ENCODE measurements around the gene OR10C1. TPM values are rescaled to one million over a fixed set of nuclear protein-coding genes. Genes with fewer than 3 reads are reported as not detected.

Gene OR10C1
- total RNA-seq, 1 experiment from 2014 or later: not detected

DNA sequence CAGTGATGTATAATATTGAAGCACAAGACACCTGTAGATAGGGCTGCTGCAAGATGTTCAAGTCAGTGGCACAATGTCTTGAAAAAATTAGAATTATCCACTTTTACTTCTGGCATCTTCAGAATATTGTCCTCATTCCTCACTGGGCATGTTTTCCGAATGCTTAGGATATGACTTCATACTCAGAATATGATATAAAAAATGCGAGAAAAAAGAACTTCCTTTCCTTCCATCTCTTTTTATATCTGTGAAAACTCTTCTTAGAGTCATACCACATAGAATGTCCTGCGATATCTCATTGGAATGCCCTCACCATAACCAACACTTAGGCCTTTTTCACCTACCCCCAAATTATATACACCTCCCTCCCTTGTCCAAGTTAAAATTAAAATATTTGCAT lies 44.1 kb downstream of the OR10C1 start:
- Histone ChIP-seq H3K4me1 (replicated peaks; ENCODE audit: insufficient read depth) (no peaks in the 10 kb centered on the region), H3F3A (ENCODE audit: insufficient read depth, low read depth) (no peaks in the 10 kb centered on the region), H2AFZ (no peak overlapping the region), H3K36me3 (ENCODE audit: low read depth) (no peaks in the 10 kb centered on the region), H3K4me2 (no peak overlapping the region), H4K20me1 (ENCODE audit: insufficient read depth) (no peaks in the 10 kb centered on the region; the same call in 1 of the 2 replicates), H3K9me2 (ENCODE audit: insufficient read depth) (no peaks in the 10 kb centered on the region), H3K27me3 (ENCODE audit: insufficient read depth, low read depth) (no peaks in the 10 kb centered on the region), H3K4me3 (no peak overlapping the region), H3K9me3 (ENCODE audit: insufficient read depth, low read depth) (no peaks in the 10 kb centered on the region), H3K27ac (no peak overlapping the region), H3K79me2 (ENCODE audit: low read depth) (no peaks in the 10 kb centered on the region)
- no peak for DNase-seq
- no TSS peak for BruUV-seq (replicated peaks)
- ChIA-PET POLR2A (ENCODE audit: unreplicated experiment) (no interaction called here), CTCF (no interaction called here)
- TF ChIP-seq, protein P1, sequence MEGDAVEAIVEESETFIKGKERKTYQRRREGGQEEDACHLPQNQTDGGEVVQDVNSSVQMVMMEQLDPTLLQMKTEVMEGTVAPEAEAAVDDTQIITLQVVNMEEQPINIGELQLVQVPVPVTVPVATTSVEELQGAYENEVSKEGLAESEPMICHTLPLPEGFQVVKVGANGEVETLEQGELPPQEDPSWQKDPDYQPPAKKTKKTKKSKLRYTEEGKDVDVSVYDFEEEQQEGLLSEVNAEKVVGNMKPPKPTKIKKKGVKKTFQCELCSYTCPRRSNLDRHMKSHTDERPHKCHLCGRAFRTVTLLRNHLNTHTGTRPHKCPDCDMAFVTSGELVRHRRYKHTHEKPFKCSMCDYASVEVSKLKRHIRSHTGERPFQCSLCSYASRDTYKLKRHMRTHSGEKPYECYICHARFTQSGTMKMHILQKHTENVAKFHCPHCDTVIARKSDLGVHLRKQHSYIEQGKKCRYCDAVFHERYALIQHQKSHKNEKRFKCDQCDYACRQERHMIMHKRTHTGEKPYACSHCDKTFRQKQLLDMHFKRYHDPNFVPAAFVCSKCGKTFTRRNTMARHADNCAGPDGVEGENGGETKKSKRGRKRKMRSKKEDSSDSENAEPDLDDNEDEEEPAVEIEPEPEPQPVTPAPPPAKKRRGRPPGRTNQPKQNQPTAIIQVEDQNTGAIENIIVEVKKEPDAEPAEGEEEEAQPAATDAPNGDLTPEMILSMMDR (conservative IDR thresholded peaks at IDR 0.05): no peak
- no peak for TF ChIP-seq EZH2 (IDR thresholded peaks at IDR 0.05; ENCODE audit: low read depth)
- intact Hi-C loops (cut with micrococcal nuclease; ENCODE audit: unreplicated experiment): no loop called here

DNA sequence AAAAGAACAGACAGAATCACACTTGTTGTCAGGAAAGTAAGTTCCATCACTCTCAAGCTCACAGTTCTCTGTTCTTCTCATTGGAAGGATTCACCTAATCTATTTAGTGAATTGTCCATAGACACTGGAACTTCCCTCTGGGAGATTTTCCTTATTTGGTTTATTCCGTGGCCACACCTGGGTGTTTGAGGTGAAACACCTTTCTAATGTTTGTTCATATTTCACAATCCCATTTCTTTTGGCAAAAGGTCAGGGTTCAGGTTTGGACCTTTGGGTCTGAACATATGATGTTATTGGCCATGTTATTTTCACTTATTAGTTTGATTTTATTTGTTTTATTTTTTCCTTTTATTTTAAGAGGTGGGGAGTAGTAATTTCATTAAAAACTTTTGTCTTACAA lies 44.6 kb downstream of the OR10C1 start:
- BruUV-seq (replicated peaks): no TSS peak
- POLR2A ChIA-PET (ENCODE audit: unreplicated experiment): no interaction called here
- DNase-seq: no peak

DNA sequence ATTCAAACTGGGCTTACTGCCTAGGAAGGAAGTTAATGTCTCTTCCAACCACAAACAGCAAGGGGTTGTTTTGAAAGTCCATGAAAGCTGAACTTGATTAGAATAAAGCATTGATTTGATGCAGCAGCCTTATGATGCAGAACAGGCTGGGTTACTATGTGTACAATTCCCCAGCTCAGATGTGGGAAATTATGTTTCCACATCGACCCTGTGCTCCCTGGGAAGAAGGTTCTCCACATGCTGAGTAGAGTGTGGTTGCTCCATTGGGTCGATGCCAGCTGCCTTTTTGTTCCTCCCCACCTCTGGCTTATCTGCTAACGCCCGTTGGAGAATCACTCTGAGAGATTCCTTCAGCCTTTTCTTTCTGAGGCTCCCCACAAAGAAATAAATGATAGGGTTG lies 47.5 kb downstream of the OR10C1 start:
- H3K27me3 ChIP-seq (ENCODE audit: insufficient read depth, low read depth): no peaks in the 10 kb centered on the region
- intact Hi-C loops (cut with micrococcal nuclease; ENCODE audit: unreplicated experiment): no loop called here
- no TSS peak for BruUV-seq (replicated peaks)
- no peaks in the 10 kb centered on the region for H3K9me3 ChIP-seq (ENCODE audit: insufficient read depth, low read depth)
- TF ChIP-seq EZH2 (IDR thresholded peaks at IDR 0.05; ENCODE audit: low read depth): no peak
- TF ChIP-seq, protein P1 (conservative IDR thresholded peaks at IDR 0.05): no peak
- no peaks in the 10 kb centered on the region for H3K9me2 ChIP-seq (ENCODE audit: insufficient read depth)
- CTCF ChIA-PET: no interaction called here
- DNase-seq: no peak
- no peak overlapping the region for H3K4me3 ChIP-seq
- no peaks in the 10 kb centered on the region for H3K36me3 ChIP-seq (ENCODE audit: low read depth)
- no peaks in the 10 kb centered on the region for H3K79me2 ChIP-seq (ENCODE audit: low read depth)
- H3K27ac ChIP-seq: no peak overlapping the region
- no peaks in the 10 kb centered on the region for H3K4me1 ChIP-seq (replicated peaks; ENCODE audit: insufficient read depth)
- H4K20me1 ChIP-seq (ENCODE audit: insufficient read depth): no peaks in the 10 kb centered on the region; the same call in 1 of the 2 replicates
- POLR2A ChIA-PET (ENCODE audit: unreplicated experiment): no interaction called here
- H2AFZ ChIP-seq: no peak overlapping the region
- H3K4me2 ChIP-seq: no peak overlapping the region
- no peaks in the 10 kb centered on the region for H3F3A ChIP-seq (ENCODE audit: insufficient read depth, low read depth)

More for the DNA sequence above, 44.6 kb downstream of the OR10C1 start:
- no peak overlapping the region for H3K4me3 ChIP-seq
- H3K36me3 ChIP-seq (ENCODE audit: low read depth): no peaks in the 10 kb centered on the region
- no peak overlapping the region for H3K4me2 ChIP-seq
- H3K9me3 ChIP-seq (ENCODE audit: insufficient read depth, low read depth): no peaks in the 10 kb centered on the region
- H3F3A ChIP-seq (ENCODE audit: insufficient read depth, low read depth): no peaks in the 10 kb centered on the region
- no peaks in the 10 kb centered on the region for H3K9me2 ChIP-seq (ENCODE audit: insufficient read depth)
- H3K27me3 ChIP-seq (ENCODE audit: insufficient read depth, low read depth): no peaks in the 10 kb centered on the region
- no peak overlapping the region for H3K27ac ChIP-seq
- no peaks in the 10 kb centered on the region for H3K79me2 ChIP-seq (ENCODE audit: low read depth)
- no peak for TF ChIP-seq EZH2 (IDR thresholded peaks at IDR 0.05; ENCODE audit: low read depth)
- TF ChIP-seq, protein P1 (conservative IDR thresholded peaks at IDR 0.05): no peak
- H4K20me1 ChIP-seq (ENCODE audit: insufficient read depth): no peaks in the 10 kb centered on the region; the same call in 1 of the 2 replicates
- H3K4me1 ChIP-seq (replicated peaks; ENCODE audit: insufficient read depth): no peaks in the 10 kb centered on the region
- H2AFZ ChIP-seq: no peak overlapping the region
- CTCF ChIA-PET: no interaction called here
- intact Hi-C loops (cut with micrococcal nuclease; ENCODE audit: unreplicated experiment): no loop called here

All from PC-9 (cell line).